ENCODE measurements around the gene PPM1H.

Gene PPM1H

GRCh38 chr12:62947364-62947763 is 12.4 kb upstream of the PPM1H start:
- no peak for DNase-seq (ENCODE audit: low spot score)

GRCh38 chr12:62943779-62944395 is 8.9 kb upstream of the PPM1H start:
- no peak for DNase-seq (ENCODE audit: low spot score)

DNA sequence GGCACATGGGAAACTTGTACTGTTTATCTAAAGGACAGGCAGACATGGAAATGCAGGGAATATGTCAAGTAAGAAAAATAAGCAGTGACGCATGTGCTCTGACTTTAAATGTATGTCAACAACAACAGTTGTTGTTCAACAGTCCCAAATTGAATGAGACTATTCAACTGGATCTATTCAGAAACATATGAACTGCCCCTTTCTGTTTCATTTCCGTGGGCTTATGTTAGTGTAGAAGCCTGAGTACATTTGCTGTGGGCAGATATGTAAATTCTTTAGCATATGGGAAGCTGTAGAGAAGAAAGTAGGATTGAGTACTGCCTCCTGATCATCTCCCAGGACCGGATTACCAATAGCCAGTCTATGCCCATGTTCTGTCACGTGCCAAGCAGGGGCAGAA is 7.4 kb upstream of the PPM1H start:
- peak; percentile 34 for DNase-seq (ENCODE audit: low spot score)

DNA sequence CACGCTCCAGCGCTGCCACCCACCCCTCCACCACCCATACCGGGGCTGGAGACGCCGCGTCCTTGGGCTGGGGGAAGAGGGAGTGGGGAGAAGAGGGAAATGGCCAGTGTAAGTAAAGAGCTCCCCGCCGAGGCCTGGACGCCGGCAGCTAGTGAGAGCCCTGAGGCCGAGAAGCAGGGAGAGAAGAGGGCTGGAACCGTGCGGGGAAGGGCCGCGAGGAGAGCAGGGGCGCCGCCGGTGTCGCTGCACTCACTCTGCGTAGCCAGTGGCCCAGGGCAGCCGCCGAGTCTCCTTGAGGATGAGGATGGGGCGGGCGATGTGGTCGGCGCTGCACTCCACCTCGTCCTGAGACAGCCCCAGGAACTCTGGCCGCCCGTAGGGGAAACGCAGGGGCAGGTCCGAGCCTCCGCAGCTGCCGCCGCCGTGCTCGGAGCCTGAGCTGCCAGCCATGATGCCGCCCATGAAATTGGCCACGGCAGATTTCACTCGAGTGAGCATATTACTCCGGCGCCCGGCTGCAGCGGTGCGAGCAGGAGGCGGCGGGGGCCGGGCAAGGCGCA is 631 bp downstream of the PPM1H start:
- no peak for DNase-seq (ENCODE audit: low spot score)

DNA sequence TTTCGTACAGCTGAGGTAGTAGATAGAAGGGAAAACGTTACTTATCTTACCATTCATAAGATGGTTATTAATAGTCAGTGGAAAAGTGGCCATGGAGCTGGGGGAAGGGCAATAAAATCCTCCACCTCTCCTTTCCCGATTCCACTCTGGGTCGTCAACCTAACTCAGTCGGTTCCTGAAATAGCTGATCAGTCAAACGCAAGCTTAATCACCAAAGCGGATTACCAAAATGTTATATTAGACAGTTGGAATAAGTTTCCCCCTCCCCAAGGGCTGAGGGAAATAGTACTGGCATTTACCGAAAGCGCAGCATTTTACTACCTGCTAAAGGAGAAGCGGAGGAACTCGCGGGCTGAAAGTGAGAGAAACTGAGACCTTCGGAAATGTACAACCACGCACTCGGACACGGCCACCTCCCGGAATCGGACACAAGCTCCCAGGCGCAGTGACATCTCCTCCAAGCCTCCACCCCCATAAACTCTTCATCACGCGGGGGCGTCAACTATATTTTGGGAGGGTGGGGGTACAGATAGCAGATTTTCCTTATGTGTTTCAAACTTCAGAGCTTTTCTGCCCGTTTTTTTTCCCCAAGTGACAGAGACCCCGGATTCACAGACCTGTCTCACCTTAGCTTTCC is 1.2 kb downstream of the PPM1H start:
- no peak for DNase-seq (ENCODE audit: low spot score)

DNA sequence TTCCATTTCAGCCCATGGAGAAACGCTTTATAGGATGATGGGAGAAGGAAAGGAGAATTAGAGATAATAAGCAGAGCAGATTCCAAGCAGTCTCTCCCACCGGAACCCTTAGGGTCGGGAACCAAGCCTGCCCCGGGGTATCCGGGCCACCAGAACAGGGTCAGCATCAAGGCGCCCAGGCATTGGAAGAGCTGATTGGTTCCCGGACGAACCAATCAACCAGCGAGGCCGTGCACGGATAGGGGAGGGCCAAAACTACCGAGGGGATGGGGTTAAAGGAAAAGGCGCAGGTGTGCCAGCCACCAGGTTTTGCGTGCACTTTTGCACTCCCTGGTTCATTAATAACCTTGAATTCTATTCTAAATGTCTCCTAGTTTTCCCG is 1.7 kb downstream of the PPM1H start:
- DNase-seq (ENCODE audit: low spot score) = no peak

DNA sequence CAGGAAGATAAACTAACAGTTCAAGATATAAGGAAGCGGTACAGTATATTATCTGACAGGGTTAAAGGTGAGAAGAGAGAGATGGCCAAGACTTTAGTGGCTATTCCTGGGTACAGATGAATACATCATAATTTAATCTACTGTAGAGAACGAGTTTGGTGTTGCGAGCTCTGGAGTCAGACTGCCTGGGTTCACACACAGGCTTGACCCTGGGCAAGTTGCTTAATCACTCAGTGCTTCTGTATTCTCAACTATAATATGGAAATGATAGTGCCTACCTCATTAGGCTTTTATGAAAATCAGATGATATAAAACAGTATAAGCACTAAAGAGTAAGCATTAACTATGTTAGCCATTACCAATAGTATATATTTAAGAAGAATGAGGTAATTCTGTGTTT is 3.5 kb downstream of the PPM1H start:
- DNase-seq (ENCODE audit: low spot score) = no peak

- no peak for DNase-seq (ENCODE audit: low spot score)
Observed at GRCh38 chr12:62930546-62931425, 4.2 kb downstream of the PPM1H start.

DNA sequence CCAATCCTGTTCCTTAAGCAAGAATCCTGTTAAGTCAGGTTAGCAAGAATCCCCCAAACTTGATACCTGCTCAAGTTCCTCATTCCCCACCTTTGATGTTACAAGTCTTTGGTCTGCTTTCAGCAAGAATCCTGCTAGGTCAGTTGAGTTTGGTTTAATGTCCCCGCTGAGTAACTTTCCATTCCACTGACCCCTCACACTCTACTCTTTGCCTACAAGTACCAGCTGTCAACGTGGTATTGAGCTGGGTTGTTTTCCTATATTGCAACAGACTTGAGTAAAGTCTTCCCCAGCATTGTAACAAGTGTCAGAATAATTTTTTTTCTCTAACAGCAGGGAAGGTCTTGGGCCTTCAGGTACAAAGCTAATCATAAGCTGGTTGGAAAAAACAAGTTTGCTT is 6.3 kb downstream of the PPM1H start:
- DNase-seq (ENCODE audit: low spot score) = no peak

DNA sequence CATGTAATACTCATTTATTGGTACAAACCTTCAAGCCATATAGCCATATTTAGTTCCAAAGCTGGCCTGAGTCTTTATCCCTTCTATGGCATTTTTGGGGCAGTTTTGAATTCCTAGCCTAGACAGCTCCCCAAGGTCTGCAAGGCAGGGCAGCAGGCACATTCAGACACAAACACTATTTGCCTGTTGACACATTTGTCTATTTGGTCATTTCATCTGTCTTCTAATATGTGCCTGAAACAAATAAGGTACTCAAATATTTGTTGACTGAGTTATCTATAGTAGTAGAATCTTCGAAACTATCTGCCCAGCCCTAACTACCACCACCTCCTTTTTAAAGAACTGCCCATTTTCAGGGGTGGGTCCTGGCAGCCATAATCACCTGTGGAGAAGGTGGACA is 9.3 kb downstream of the PPM1H start:
- DNase-seq (ENCODE audit: low spot score) = no peak

DNA sequence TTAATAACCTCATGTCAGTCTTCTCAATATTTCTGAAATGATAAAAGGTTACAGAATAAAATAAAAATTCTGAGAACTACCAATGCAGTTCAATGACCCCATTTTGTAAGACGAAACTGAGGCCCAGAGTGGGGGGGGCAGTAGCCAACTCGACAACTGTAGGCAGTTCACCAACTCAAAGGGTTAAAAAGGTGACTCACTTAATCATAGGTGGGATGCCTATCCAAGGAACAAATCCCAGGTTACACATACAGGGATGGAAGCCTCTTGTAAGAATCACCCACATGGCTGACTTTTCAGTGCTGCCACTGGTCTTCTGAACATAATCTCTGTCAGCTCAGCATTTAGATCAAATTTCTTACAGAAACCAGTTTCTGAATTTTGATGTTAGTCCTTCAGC is 10.9 kb downstream of the PPM1H start:
- no peak for DNase-seq (ENCODE audit: low spot score)

- peak; percentile 48 for DNase-seq (ENCODE audit: low spot score)
Observed at GRCh38 chr12:62922539-62922938, 12.4 kb downstream of the PPM1H start.

DNA sequence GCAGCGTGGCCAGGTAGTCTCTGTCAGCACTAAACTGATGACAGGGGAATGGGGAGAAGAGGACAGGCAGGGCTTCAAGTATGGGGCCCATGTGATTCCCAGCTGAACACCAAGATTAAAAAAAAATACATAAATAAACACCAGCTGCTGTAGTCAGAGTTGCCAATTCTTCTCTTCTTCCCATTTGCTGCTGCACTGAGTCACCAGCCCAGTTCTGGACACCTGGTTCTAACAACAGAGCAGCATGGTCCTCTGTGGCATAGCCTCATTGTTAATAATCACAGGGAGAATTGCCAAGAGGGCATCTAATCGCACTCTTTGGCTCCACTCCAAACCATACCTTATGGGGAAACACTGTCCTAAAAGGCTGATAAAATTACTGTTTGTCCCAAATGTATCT is 15.1 kb downstream of the PPM1H start:
- DNase-seq (ENCODE audit: low spot score) = no peak

- DNase-seq (ENCODE audit: low spot score) = no peak
Observed at GRCh38 chr12:62917926-62918325, 17.0 kb downstream of the PPM1H start.

GRCh38 chr12:62916632-62917425 is 18.1 kb downstream of the PPM1H start:
- DNase-seq (ENCODE audit: low spot score) = no peak

- no peak for DNase-seq (ENCODE audit: low spot score)
Observed at GRCh38 chr12:62915204-62915529, 19.8 kb downstream of the PPM1H start.

GRCh38 chr12:62914443-62915203 is 20.3 kb downstream of the PPM1H start:
- no peak for DNase-seq (ENCODE audit: low spot score)

GRCh38 chr12:62913380-62913779 is 21.6 kb downstream of the PPM1H start:
- no peak for DNase-seq (ENCODE audit: low spot score)

- no peak for DNase-seq (ENCODE audit: low spot score)
Observed at GRCh38 chr12:62912644-62913043, 22.3 kb downstream of the PPM1H start.

- DNase-seq (ENCODE audit: low spot score) = no peak
Observed at GRCh38 chr12:62911286-62911685, 23.7 kb downstream of the PPM1H start.

- DNase-seq (ENCODE audit: low spot score) = no peak
Observed at GRCh38 chr12:62910549-62911169, 24.3 kb downstream of the PPM1H start.

All from COLO829 (cell line).